Esophagus muscularis mucosa (tissue), 4 donors: ENCODE results near the gene DOCK1. TPM values are rescaled to one million over a fixed set of nuclear protein-coding genes. Genes with fewer than 3 reads are reported as not detected.

ENCODE experiments used
- DNase-seq: peaks from one replicate; pipeline ENCODE4 v3.0.0-alpha.2; 2017; ENCODE audit errors: extremely low spot score
- H3K27ac ChIP-seq, 4 donors: fragments of 200-600 bp; sonication (generic); replicated peaks in 1 of 4; 1 replicate in 3 of 4; 2 replicates in 1 of 4; pipeline ENCODE4 v1.5.1; 2016 to 2019; ENCODE audit warnings: mild to moderate bottlenecking in 1 of 4
- H3K27me3 ChIP-seq, 4 donors: fragments of 200-600 bp; sonication (generic); one replicate each; pipeline versions ENCODE4 v1.5.1 to v1.6.0; 2016 to 2019
- H3K36me3 ChIP-seq, 4 donors: fragments of 200-600 bp; sonication (generic); one replicate each; pipeline ENCODE4 v1.5.1; 2016 to 2019
- H3K4me1 ChIP-seq, 4 donors: fragments of 200-600 bp; sonication (generic); one replicate each; pipeline ENCODE4 v1.5.1; 2016 to 2019
- H3K4me3 ChIP-seq, 4 donors: fragments of 200-600 bp; sonication (generic); 1 replicate in 2 of 4; 2 replicates in 2 of 4; pipeline ENCODE4 v1.5.1; 2016 to 2019; ENCODE audit warnings: mild to moderate bottlenecking in 4 of 4, moderate library complexity in 1 of 4
- H3K9me3 ChIP-seq, 4 donors: fragments of 200-600 bp; sonication (generic); 1 replicate in 3 of 4; 2 replicates in 1 of 4; pipeline ENCODE4 v1.5.1; 2016 to 2019
- CTCF ChIP-seq, 3 experiments: fragments of 200-600 bp in 2 of 3; fragments of 450-650 bp in 1 of 3; sonication (generic) in 2 of 3; IDR thresholded peaks; one replicate each; pipeline ENCODE4 v1.5.1; 2017 to 2019; ENCODE audit warnings: antibody characterized with exemption in 3 of 3, mild to moderate bottlenecking in 2 of 3, moderate library complexity in 1 of 3
- EP300 ChIP-seq: sonication (generic); formaldehyde crosslinking; IDR thresholded peaks from one replicate; pipeline ENCODE4 v1.6.1; 2017; ENCODE audit warnings: antibody characterized with exemption
- POLR2A ChIP-seq: fragments of 450-650 bp; IDR thresholded peaks from one replicate; pipeline ENCODE4 v1.6.1; 2017; ENCODE audit warnings: antibody characterized with exemption, moderate library complexity, mild to moderate bottlenecking, low read depth
- POLR2AphosphoS5 ChIP-seq, 2 donors: sonication (generic); formaldehyde crosslinking; IDR thresholded peaks; one replicate each; pipeline ENCODE4 v1.6.1; 2017; ENCODE audit warnings: antibody characterized with exemption in 2 of 2
- WGBS: methylation state at CpG from one replicate; pipeline ENCODE4 v1.1.5; 2018; 5-methylcytosine and 5-hydroxymethylcytosine counted together
- intact Hi-C: fragments of 100-400 bp; cut with DNase I; formaldehyde crosslinking; loops from one replicate; pipeline ENCODE4 v1.15.1; 2023
- total RNA-seq, 4 donors: library from RNA; depleted of rRNA; stranded (reverse); fragments of >200 nt; gene quantifications; one replicate each; pipeline versions ENCODE4 v1.1.0 to v1.2.1, GENCODE V29; 2016

Gene DOCK1
- total RNA-seq, 4 donors from 2014 or later, result 41.4 to 60.3 (median 55.3) TPM

DNA sequence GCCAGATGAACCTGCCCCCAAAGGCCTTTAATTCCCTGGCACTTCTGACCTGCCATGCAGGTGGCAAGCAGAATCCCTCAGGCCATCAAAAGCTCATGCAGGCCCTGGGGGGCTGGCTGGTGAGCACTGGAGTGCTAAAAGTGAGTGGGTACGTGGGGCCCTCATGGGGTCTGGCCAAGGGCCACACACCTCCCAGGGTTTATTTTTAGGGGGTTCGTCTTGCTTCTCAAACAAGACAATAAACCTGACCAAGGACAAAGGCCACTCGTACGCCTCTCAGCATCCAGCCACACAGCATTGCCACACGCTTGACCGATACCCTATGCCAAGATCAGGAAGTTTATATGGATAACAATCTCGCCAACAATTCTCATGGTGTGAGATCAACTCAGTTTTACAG is 33.1 kb upstream of the DOCK1 start:
- Histone ChIP-seq H3K9me3 (no peaks in the 10 kb centered on the region), H3K27ac (no peak overlapping the region), H3K4me1 (no peaks in the 10 kb centered on the region), H3K36me3 (no peaks in the 10 kb centered on the region), H3K4me3 (no peak overlapping the region), H3K27me3 (no peaks in the 10 kb centered on the region)
- WGBS, result 91% methylated on average over 7 of the region's 7 CpGs
- intact Hi-C loops, result no loop called here
- DNase-seq, result no peak
- TF ChIP-seq EP300, result no peak
- TF ChIP-seq CTCF (IDR thresholded peaks at IDR 0.05), result no peak
- no peak for TF ChIP-seq POLR2AphosphoS5 (IDR thresholded peaks at IDR 0.05)
- TF ChIP-seq POLR2A, result no peak

DNA sequence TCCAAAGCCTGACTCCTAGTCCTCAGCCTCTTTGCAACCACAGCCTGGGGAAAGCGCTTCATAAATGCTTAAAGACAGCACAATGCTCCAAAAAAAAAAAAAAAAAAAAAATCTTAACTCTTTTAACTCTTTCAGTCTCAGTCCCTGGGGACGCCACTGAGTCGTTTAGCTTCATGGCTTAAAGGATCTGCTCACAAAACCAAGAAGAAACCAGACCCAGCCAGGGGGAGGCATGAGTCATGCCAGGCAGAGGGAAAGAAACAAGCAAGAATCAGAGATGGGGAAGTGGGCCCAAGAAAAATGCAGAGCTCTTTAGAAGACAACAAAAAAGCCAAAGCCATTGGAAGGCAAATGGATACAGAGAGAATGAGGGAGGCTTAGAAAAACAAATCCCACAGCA is 32.5 kb upstream of the DOCK1 start:
- Histone ChIP-seq H3K4me3 (no peak overlapping the region), H3K27me3 (peaks cover 0 to 2% (median 0%) of the 10 kb centered on the region in 4 donors), H3K27ac (no peak overlapping the region), H3K36me3 (no peaks in the 10 kb centered on the region), H3K9me3 (no peaks in the 10 kb centered on the region), H3K4me1 (no peaks in the 10 kb centered on the region)
- 70% methylated on average over 3 of the region's 3 CpGs for WGBS
- no peak for TF ChIP-seq POLR2A
- DNase-seq, result no peak
- intact Hi-C loops, result no loop called here

DNA sequence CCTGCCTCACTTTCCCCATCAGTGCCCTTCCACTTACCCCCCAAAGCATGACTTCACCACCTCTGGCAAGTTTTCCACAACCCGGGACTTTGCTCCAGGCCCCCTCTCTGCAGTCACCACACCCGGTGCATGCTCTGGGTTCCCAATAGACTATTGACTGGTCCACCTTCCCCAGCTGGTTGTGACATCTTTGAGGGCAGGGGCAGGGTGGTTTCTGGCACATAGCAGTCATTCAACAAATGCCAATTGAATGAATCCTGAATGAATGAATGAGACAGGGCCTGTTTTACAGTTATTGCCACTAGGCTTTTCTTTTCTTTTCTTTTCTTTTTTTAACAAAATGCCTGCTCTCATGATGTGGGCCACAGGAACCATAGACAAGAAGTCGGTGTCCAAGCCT is 28.8 kb upstream of the DOCK1 start:
- H3K4me1 ChIP-seq, result no peaks in the 10 kb centered on the region
- H3K4me3 ChIP-seq, result no peak overlapping the region
- H3K27me3 ChIP-seq, result peaks cover 0 to 26% (median 0%) of the 10 kb centered on the region in 4 donors
- no peak for TF ChIP-seq POLR2AphosphoS5 (IDR thresholded peaks at IDR 0.05)
- no peak for TF ChIP-seq EP300
- no peak for TF ChIP-seq CTCF (IDR thresholded peaks at IDR 0.05)
- no peak for TF ChIP-seq POLR2A
- no peak for DNase-seq
- no peaks in the 10 kb centered on the region for H3K36me3 ChIP-seq
- WGBS, result 89% methylated on average over 3 of the region's 3 CpGs
- no peaks in the 10 kb centered on the region for H3K9me3 ChIP-seq
- intact Hi-C loops, result no loop called here
- H3K27ac ChIP-seq, result no peak overlapping the region

GRCh38 chr10:126877390-126877789 is 27.8 kb upstream of the DOCK1 start:
- Histone ChIP-seq H3K36me3 (no peaks in the 10 kb centered on the region), H3K4me1 (no peaks in the 10 kb centered on the region), H3K27ac (no peak overlapping the region), H3K27me3 (peaks cover 0 to 31% (median 0%) of the 10 kb centered on the region in 4 donors), H3K9me3 (no peaks in the 10 kb centered on the region), H3K4me3 (no peak overlapping the region)
- TF ChIP-seq EP300, result no peak
- no peak for TF ChIP-seq POLR2A
- no peak for TF ChIP-seq POLR2AphosphoS5 (IDR thresholded peaks at IDR 0.05)
- no peak for TF ChIP-seq CTCF (IDR thresholded peaks at IDR 0.05)
- WGBS, result 70% methylated on average over 2 of the region's 2 CpGs
- no peak for DNase-seq
- intact Hi-C loops, result no loop called here

DNA sequence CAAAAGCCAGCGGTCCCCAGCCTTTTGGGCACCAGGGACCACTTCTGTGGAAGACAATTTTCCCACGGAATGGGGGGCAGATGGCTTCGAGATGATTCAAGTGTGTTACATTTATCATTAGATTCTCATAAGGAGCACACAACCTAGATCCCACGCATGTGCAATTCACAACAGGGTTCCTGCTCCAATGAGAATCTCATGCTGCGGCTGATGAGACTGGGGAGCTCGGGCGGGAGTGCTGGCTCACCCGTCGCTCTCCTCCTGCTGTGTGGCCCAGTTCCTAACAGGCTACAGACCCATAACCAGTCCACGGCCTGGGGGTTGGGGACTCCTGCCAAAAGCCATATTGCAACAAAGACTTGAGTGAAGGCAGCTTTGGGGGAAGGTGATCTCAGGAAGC is 26.6 kb upstream of the DOCK1 start:
- Histone ChIP-seq H3K36me3 (no peaks in the 10 kb centered on the region), H3K9me3 (no peaks in the 10 kb centered on the region), H3K27ac (no peak overlapping the region), H3K27me3 (peaks cover 0 to 31% (median 0%) of the 10 kb centered on the region in 4 donors), H3K4me3 (no peak overlapping the region), H3K4me1 (no peaks in the 10 kb centered on the region)
- TF ChIP-seq EP300 (no peak), CTCF (IDR thresholded peaks at IDR 0.05) (no peak), POLR2A (no peak), POLR2AphosphoS5 (IDR thresholded peaks at IDR 0.05) (no peak)
- no peak for DNase-seq
- WGBS, result 95% methylated on average over 10 of the region's 10 CpGs
- intact Hi-C loops, result no loop called here
